ENCODE results near the gene EXOC4. TPM values are rescaled to one million over a fixed set of nuclear protein-coding genes. Genes with fewer than 3 reads are reported as not detected.

EXOC4 gene
- total and polyA plus RNA-seq, 2 donors (not counting 3 experiments of a cell fraction or from before 2014, with no cell fraction given): 20.3 to 73.1 TPM

DNA sequence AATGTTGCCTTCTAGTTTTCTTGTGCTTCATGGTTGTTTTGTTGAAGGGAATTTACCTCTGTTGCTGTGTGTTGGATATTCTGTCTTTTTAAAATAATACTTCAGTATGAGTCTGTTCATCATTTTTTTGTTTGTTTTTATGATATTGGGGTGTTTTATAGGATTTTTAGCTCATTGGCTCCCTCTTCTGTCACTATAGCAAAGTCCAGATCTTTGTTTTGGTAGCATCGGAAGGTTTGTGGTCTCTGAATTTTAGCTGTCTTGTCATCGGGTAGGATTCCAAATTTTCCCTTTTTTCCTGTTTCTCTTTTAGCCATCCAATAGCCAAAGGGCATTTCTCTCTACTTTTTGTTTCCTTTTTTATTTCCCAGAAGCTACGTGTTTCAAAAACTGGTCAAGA lies 91.4 kb downstream of the EXOC4 start:
- no TSS peak for BruUV-seq (replicated peaks)
- Histone ChIP-seq H4K20me1 (replicated peaks; ENCODE audit: control insufficient read depth, extremely low read depth, insufficient read depth, low read length) (no peaks in the 10 kb centered on the region), H3K79me2 (ENCODE audit: control insufficient read depth, insufficient read depth, low read length) (no peaks in the 10 kb centered on the region), H3K9me3 (replicated peaks; ENCODE audit: control insufficient read depth, insufficient read depth, low read length) (no peaks in the 10 kb centered on the region), H3K36me3 (ENCODE audit: control insufficient read depth in 2 of 2, extremely low read depth in 1 of 2, insufficient read depth in 2 of 2, low read length in 2 of 2) (no peaks in the 10 kb centered on the region), H3K4me2 (ENCODE audit: insufficient read depth, low read length) (no peak overlapping the region), H3K27me3 (ENCODE audit: control insufficient read depth in 2 of 2, insufficient read depth in 2 of 2, low read length in 2 of 2) (no peaks in the 10 kb centered on the region), H3K4me1 (ENCODE audit: control insufficient read depth, extremely low read depth, insufficient read depth, low read length) (no peaks in the 10 kb centered on the region), H3K27ac (ENCODE audit: insufficient read depth, low read depth, low read length) (no peak overlapping the region), H3K9me1 (replicated peaks; ENCODE audit: control insufficient read depth, extremely low read depth, insufficient read depth, low read length) (no peaks in the 10 kb centered on the region), H3K4me3 (replicated peaks in 1 of 3; ENCODE audit: insufficient read depth in 1 of 3, low read depth in 1 of 3, low read length in 3 of 3) (no peak overlapping the region), H2AFZ (ENCODE audit: low read depth, low read length) (no peak overlapping the region), H3K9ac (replicated peaks; ENCODE audit: extremely low read depth, insufficient read depth, low read length) (no peak overlapping the region)
- dilution Hi-C loops (cut with MboI; ENCODE audit: extremely low pct_ligation_motif_present, low sequenced_read_pairs): no loop called here
- ChIA-PET CTCF (interaction anchor here (0.6 to 3.8 kb wide), 38 partner anchors 10 to 1655 kb away, joined by 3 to 60 read pairs (median 3); partner anchors contain the start of gene EXOC4), POLR2A (no interaction called here)
- intact Hi-C loops (cut with micrococcal nuclease): loop anchor here (2.0 to 10.0 kb wide), 4 partner anchors 109 to 839 kb away; partner anchors contain the start of gene CHCHD3
- TF ChIP-seq, protein P1, sequence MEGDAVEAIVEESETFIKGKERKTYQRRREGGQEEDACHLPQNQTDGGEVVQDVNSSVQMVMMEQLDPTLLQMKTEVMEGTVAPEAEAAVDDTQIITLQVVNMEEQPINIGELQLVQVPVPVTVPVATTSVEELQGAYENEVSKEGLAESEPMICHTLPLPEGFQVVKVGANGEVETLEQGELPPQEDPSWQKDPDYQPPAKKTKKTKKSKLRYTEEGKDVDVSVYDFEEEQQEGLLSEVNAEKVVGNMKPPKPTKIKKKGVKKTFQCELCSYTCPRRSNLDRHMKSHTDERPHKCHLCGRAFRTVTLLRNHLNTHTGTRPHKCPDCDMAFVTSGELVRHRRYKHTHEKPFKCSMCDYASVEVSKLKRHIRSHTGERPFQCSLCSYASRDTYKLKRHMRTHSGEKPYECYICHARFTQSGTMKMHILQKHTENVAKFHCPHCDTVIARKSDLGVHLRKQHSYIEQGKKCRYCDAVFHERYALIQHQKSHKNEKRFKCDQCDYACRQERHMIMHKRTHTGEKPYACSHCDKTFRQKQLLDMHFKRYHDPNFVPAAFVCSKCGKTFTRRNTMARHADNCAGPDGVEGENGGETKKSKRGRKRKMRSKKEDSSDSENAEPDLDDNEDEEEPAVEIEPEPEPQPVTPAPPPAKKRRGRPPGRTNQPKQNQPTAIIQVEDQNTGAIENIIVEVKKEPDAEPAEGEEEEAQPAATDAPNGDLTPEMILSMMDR (IDR thresholded peaks at IDR 0.05; ENCODE audit: extremely low read depth in 1 of 2, insufficient read depth in 1 of 2, low read depth in 1 of 2, low read length in 2 of 2): peak; percentile 28 to 34
- TF ChIP-seq FOS (IDR thresholded peaks at IDR 0.05; ENCODE audit: borderline replicate concordance, insufficient read depth, low read length): no peak
- DNase-seq (ENCODE audit: low read depth, low spot score) (peak; percentile 42), FAIRE-seq (no peak)

DNA sequence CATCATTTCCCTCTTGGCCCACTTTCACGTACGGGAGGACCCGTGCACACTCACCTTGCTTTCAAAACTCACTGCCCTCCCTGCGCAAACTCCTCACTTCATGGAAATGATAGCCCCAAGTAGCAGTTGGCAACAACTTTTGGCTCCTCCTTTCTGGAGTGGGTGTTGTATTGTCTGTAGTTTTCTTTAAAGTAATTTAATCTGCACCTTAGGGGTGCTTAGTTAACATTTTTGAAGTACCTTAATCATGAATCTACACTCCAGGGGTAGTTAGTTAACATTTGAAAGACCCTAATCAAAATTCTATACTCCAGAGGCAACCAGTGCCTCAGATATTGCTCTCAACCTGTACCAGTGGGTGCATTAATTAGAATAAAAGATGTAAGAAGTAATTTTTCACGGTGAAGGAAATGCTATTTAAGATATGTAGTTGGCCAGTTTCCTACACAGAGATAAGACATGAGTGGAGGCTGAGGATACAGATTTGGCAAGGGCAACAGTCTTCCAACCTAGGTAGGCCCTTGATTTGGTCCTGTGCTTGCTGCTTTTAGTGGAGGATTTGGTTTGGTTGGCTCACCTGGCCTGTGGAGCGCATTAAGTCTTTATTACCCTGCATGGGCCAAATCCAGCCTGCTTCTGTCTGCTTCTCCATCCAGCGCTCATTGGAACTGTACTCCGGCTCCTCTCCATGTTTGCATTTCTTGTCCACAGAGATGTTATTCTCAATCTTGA lies 93.0 kb downstream of the EXOC4 start:
- FAIRE-seq (no peak), DNase-seq (ENCODE audit: low read depth, low spot score) (no peak)
- H3K9ac ChIP-seq (replicated peaks; ENCODE audit: extremely low read depth, insufficient read depth, low read length): no peak overlapping the region
- no peaks in the 10 kb centered on the region for H3K9me3 ChIP-seq (replicated peaks; ENCODE audit: control insufficient read depth, insufficient read depth, low read length)
- no peak overlapping the region for H2AFZ ChIP-seq (ENCODE audit: low read depth, low read length)
- H3K36me3 ChIP-seq (ENCODE audit: control insufficient read depth in 2 of 2, extremely low read depth in 1 of 2, insufficient read depth in 2 of 2, low read length in 2 of 2): no peaks in the 10 kb centered on the region
- no peaks in the 10 kb centered on the region for H3K9me1 ChIP-seq (replicated peaks; ENCODE audit: control insufficient read depth, extremely low read depth, insufficient read depth, low read length)
- no peaks in the 10 kb centered on the region for H3K79me2 ChIP-seq (ENCODE audit: control insufficient read depth, insufficient read depth, low read length)
- intact Hi-C loops (cut with micrococcal nuclease): loop anchor here (2.0 to 10.0 kb wide), 3 partner anchors 111 to 841 kb away; no protein-coding TSS in a partner anchor
- BruUV-seq (replicated peaks): no TSS peak
- ChIA-PET POLR2A (no interaction called here), CTCF (interaction anchor here (1.3 to 3.8 kb wide), 2 partner anchors 27 to 88 kb away, joined by 3 to 36 read pairs; no protein-coding TSS in a partner anchor)
- H3K27me3 ChIP-seq (ENCODE audit: control insufficient read depth in 2 of 2, insufficient read depth in 2 of 2, low read length in 2 of 2): no peaks in the 10 kb centered on the region
- H3K4me3 ChIP-seq (replicated peaks in 1 of 3; ENCODE audit: insufficient read depth in 1 of 3, low read depth in 1 of 3, low read length in 3 of 3): no peak overlapping the region
- no peaks in the 10 kb centered on the region for H3K4me1 ChIP-seq (ENCODE audit: control insufficient read depth, extremely low read depth, insufficient read depth, low read length)
- no peak overlapping the region for H3K27ac ChIP-seq (ENCODE audit: insufficient read depth, low read depth, low read length)
- H3K4me2 ChIP-seq (ENCODE audit: insufficient read depth, low read length): no peak overlapping the region
- no peaks in the 10 kb centered on the region for H4K20me1 ChIP-seq (replicated peaks; ENCODE audit: control insufficient read depth, extremely low read depth, insufficient read depth, low read length)
- TF ChIP-seq, protein P2, sequence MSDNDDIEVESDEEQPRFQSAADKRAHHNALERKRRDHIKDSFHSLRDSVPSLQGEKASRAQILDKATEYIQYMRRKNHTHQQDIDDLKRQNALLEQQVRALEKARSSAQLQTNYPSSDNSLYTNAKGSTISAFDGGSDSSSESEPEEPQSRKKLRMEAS (IDR thresholded peaks at IDR 0.05; ENCODE audit: insufficient read depth, insufficient read length): no peak
- no peak for TF ChIP-seq POLR2A (IDR thresholded peaks at IDR 0.05; ENCODE audit: low read depth, low read length)
- no peak for TF ChIP-seq FOS (IDR thresholded peaks at IDR 0.05; ENCODE audit: borderline replicate concordance, insufficient read depth, low read length)
- no peak for TF ChIP-seq JUN (IDR thresholded peaks at IDR 0.05; ENCODE audit: borderline replicate concordance, insufficient read depth, insufficient read length, low read depth)
- TF ChIP-seq, protein P1 (IDR thresholded peaks at IDR 0.05; ENCODE audit: extremely low read depth in 1 of 2, insufficient read depth in 1 of 2, low read depth in 1 of 2, low read length in 2 of 2): no peak
- TF ChIP-seq POLR2AphosphoS5 (IDR thresholded peaks at IDR 0.05; ENCODE audit: insufficient read depth, low read depth, low read length): no peak
- no peak for TF ChIP-seq EZH2 (IDR thresholded peaks at IDR 0.05; ENCODE audit: borderline replicate concordance, low read depth, low read length, severe bottlenecking)
- TF ChIP-seq GATA2 (IDR thresholded peaks at IDR 0.05; ENCODE audit: insufficient read depth, insufficient read length, low read depth, low read length): no peak
- no peak for TF ChIP-seq MYC (IDR thresholded peaks at IDR 0.05; ENCODE audit: low read depth, low read length)
- dilution Hi-C loops (cut with MboI; ENCODE audit: extremely low pct_ligation_motif_present, low sequenced_read_pairs): no loop called here
